NB4 (cell line): ENCODE data around the gene SLAIN2.

Experiments used
- POLR2A ChIP-seq: IDR thresholded peaks from 2 replicates; pipeline ENCODE4 v1.6.1; 2011; ENCODE audit warnings: mild to moderate bottlenecking; ENCODE audit not compliant: insufficient read length; ENCODE audit errors: extremely low read depth
- TF ChIP-seq, protein P1 (sequence below): IDR thresholded peaks from one replicate; pipeline ENCODE4 v1.5.1; 2012; ENCODE audit warnings: low read depth, low read length

DNA sequence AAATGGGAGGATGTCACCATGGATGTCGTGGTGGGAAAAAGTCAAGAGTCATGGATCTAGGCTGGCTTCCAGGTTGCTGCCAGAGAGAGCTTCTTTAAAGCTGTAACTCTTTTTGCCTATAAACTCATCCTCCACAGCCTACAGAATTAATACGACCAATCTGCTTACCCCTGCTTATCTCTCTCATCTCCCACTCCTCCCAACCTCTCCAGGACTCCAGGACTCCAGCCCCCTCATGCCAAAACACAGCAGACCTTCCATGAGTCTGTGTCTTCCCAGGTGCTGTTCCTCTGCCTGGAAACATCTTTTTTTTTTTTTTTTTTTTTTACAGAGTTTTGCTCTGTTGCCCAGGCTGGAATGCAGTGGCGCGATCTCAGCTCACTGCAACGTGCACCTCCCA, 126.6 kb downstream of the SLAIN2 start:
- TF ChIP-seq, protein P1, sequence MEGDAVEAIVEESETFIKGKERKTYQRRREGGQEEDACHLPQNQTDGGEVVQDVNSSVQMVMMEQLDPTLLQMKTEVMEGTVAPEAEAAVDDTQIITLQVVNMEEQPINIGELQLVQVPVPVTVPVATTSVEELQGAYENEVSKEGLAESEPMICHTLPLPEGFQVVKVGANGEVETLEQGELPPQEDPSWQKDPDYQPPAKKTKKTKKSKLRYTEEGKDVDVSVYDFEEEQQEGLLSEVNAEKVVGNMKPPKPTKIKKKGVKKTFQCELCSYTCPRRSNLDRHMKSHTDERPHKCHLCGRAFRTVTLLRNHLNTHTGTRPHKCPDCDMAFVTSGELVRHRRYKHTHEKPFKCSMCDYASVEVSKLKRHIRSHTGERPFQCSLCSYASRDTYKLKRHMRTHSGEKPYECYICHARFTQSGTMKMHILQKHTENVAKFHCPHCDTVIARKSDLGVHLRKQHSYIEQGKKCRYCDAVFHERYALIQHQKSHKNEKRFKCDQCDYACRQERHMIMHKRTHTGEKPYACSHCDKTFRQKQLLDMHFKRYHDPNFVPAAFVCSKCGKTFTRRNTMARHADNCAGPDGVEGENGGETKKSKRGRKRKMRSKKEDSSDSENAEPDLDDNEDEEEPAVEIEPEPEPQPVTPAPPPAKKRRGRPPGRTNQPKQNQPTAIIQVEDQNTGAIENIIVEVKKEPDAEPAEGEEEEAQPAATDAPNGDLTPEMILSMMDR = no peak
- no peak for TF ChIP-seq POLR2A
